ENCODE data around the gene MYO15A.
A peak's percentile ranks its signal among the peaks of the same experiment; 100 is the strongest.

Gene MYO15A

GRCh38 chr17:18179804-18180203, 71.2 kb downstream of the MYO15A start:
- H3K4me3 ChIP-seq (ENCODE audit: low read length), result no peak overlapping the region
- no peak overlapping the region for H3K27ac ChIP-seq (ENCODE audit: low read depth, low read length)
- H3K27me3 ChIP-seq (ENCODE audit: insufficient read depth, low read length), result no peaks in the 10 kb centered on the region
- no peak overlapping the region; the same call in 1 of the 2 replicates for H3K9ac ChIP-seq (ENCODE audit: low read depth, low read length)
- no peaks in the 10 kb centered on the region for H3K9me3 ChIP-seq (ENCODE audit: insufficient read depth, low read depth, low read length)
- H3K4me1 ChIP-seq (ENCODE audit: insufficient read depth, low read length), result peaks cover 4% of the 10 kb centered on the region; the same call in 1 of the 2 replicates
- H3K36me3 ChIP-seq (ENCODE audit: insufficient read depth, low read length), result no peaks in the 10 kb centered on the region
- 94% methylated on average over 7 of the region's 7 CpGs for WGBS

DNA sequence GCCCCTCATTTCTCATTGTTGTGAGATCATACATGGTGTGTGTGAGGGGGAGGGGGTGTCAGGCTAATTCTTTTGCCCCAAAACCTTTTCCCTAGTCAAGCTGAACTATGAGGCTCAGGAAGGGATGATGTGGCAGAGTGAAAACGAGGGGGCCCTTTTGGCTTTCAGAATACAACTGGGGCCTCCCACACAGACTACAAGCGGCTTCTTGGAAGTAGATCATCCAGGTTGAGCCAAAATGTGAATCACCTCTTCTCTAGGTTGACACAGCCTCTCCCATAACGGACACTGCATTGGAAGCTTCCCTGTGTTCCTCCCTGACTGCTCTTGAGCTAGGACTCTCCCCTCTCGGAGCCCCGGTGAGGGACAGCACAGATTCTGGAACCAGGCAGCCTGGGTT, 72.8 kb downstream of the MYO15A start:
- no peak overlapping the region for H3K27ac ChIP-seq (ENCODE audit: low read depth, low read length)
- no peak overlapping the region for H3K9ac ChIP-seq (ENCODE audit: low read depth, low read length)
- H3K4me3 ChIP-seq (ENCODE audit: low read length), result no peak overlapping the region
- H3K36me3 ChIP-seq (ENCODE audit: insufficient read depth, low read length), result peaks cover 6% of the 10 kb centered on the region
- H3K4me1 ChIP-seq (ENCODE audit: insufficient read depth, low read length), result peaks cover 19% of the 10 kb centered on the region
- H3K9me3 ChIP-seq (ENCODE audit: insufficient read depth, low read depth, low read length), result no peaks in the 10 kb centered on the region
- H3K27me3 ChIP-seq (ENCODE audit: insufficient read depth, low read length), result no peaks in the 10 kb centered on the region
- 93% methylated on average over 5 of the region's 5 CpGs for WGBS

GRCh38 chr17:18182110-18182977, 73.8 kb downstream of the MYO15A start:
- Histone ChIP-seq H3K4me3 (ENCODE audit: low read length) (peak overlapping the region; percentile 91), H3K27me3 (ENCODE audit: insufficient read depth, low read length) (no peaks in the 10 kb centered on the region), H3K9ac (ENCODE audit: low read depth, low read length) (peak overlapping the region; percentile 87), H3K9me3 (ENCODE audit: insufficient read depth, low read depth, low read length) (no peaks in the 10 kb centered on the region), H3K36me3 (ENCODE audit: insufficient read depth, low read length) (peaks cover 15% of the 10 kb centered on the region), H3K4me1 (ENCODE audit: insufficient read depth, low read length) (peaks cover 27% of the 10 kb centered on the region), H3K27ac (ENCODE audit: low read depth, low read length) (peak overlapping the region; percentile 98)
- 47% methylated on average over 28 of the region's 28 CpGs for WGBS

GRCh38 chr17:18182978-18183333, 74.4 kb downstream of the MYO15A start:
- peak overlapping the region; percentile 91 for H3K4me3 ChIP-seq (ENCODE audit: low read length)
- no peaks in the 10 kb centered on the region for H3K27me3 ChIP-seq (ENCODE audit: insufficient read depth, low read length)
- peaks cover 21% of the 10 kb centered on the region for H3K36me3 ChIP-seq (ENCODE audit: insufficient read depth, low read length)
- WGBS, result 0% methylated on average over 33 of the region's 33 CpGs
- H3K9me3 ChIP-seq (ENCODE audit: insufficient read depth, low read depth, low read length), result no peaks in the 10 kb centered on the region
- peak overlapping the region; percentile 87 for H3K9ac ChIP-seq (ENCODE audit: low read depth, low read length)
- peak overlapping the region; percentile 98 for H3K27ac ChIP-seq (ENCODE audit: low read depth, low read length)
- H3K4me1 ChIP-seq (ENCODE audit: insufficient read depth, low read length), result peaks cover 31% of the 10 kb centered on the region

GRCh38 chr17:18183334-18184142, 75.0 kb downstream of the MYO15A start, which contains the start of gene ALKBH5:
Gene ALKBH5, plus strand, starts transcription at chr17:18183828. Its CDS starts 416 bp downstream, at chr17:18184244.
- peak within 1 kb of the TSS; percentile 91 for H3K4me3 ChIP-seq (ENCODE audit: low read length)

GRCh38 chr17:18184143-18185031, 75.8 kb downstream of the MYO15A start:
- WGBS, result 2% methylated on average over 92 of the region's 92 CpGs
- Histone ChIP-seq H3K27ac (ENCODE audit: low read depth, low read length) (peak overlapping the region; percentile 98; the same call in 1 of the 2 replicates), H3K36me3 (ENCODE audit: insufficient read depth, low read length) (peaks cover 30% of the 10 kb centered on the region), H3K9ac (ENCODE audit: low read depth, low read length) (peak overlapping the region; percentile 87), H3K4me1 (ENCODE audit: insufficient read depth, low read length) (peaks cover 31% of the 10 kb centered on the region), H3K27me3 (ENCODE audit: insufficient read depth, low read length) (no peaks in the 10 kb centered on the region), H3K9me3 (ENCODE audit: insufficient read depth, low read depth, low read length) (no peaks in the 10 kb centered on the region), H3K4me3 (ENCODE audit: low read length) (peak overlapping the region; percentile 91)

More at GRCh38 chr17:18183334-18184142, 75.0 kb downstream of the MYO15A start, which contains the start of gene ALKBH5:
- peaks cover 27% of the 10 kb centered on the region for H3K36me3 ChIP-seq (ENCODE audit: insufficient read depth, low read length)
- peak within 1 kb of the TSS; percentile 87 for H3K9ac ChIP-seq (ENCODE audit: low read depth, low read length)
- H3K27ac ChIP-seq (ENCODE audit: low read depth, low read length), result peak within 1 kb of the TSS; percentile 98
- H3K4me1 ChIP-seq (ENCODE audit: insufficient read depth, low read length), result peaks cover 31% of the 10 kb centered on the region
- H3K27me3 ChIP-seq (ENCODE audit: insufficient read depth, low read length), result no peaks in the 10 kb centered on the region
- WGBS, result under 1% methylated on average over 98 of the region's 98 CpGs
- H3K9me3 ChIP-seq (ENCODE audit: insufficient read depth, low read depth, low read length), result no peaks in the 10 kb centered on the region

DNA sequence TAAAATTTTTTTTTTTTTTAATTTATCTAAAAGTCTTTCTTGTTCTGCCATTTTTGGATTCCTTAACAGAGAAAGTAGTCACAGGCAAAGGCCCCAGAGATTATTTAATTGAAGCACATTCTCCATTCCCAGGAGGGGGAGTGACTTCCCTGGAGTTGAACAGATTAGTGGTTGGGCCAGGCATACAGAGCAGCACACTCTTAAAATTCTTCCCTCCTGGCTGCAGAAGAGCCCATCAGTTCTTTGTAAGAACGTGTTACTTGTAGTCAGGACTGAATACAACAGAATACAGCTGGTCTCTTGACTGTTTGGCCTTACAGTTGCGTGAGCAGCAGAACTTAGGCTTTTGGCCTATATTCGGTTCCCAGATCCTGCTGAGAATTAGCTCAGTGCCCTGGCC, 76.8 kb downstream of the MYO15A start:
- Histone ChIP-seq H3K27me3 (ENCODE audit: insufficient read depth, low read length) (no peaks in the 10 kb centered on the region), H3K4me3 (ENCODE audit: low read length) (peak overlapping the region; percentile 91), H3K36me3 (ENCODE audit: insufficient read depth, low read length) (peaks cover 30% of the 10 kb centered on the region), H3K9ac (ENCODE audit: low read depth, low read length) (0 out of 2 replicates have a peak overlapping the region, but pooled peaks have one; percentile 87), H3K4me1 (ENCODE audit: insufficient read depth, low read length) (peaks cover 31% of the 10 kb centered on the region), H3K27ac (ENCODE audit: low read depth, low read length) (no peak overlapping the region), H3K9me3 (ENCODE audit: insufficient read depth, low read depth, low read length) (no peaks in the 10 kb centered on the region)
- 44% methylated on average over 3 of the region's 3 CpGs for WGBS

GRCh38 chr17:18185832-18186626, 77.5 kb downstream of the MYO15A start:
- Histone ChIP-seq H3K27ac (ENCODE audit: low read depth, low read length) (no peak overlapping the region), H3K4me1 (ENCODE audit: insufficient read depth, low read length) (peaks cover 31% of the 10 kb centered on the region), H3K36me3 (ENCODE audit: insufficient read depth, low read length) (peaks cover 30% of the 10 kb centered on the region), H3K27me3 (ENCODE audit: insufficient read depth, low read length) (no peaks in the 10 kb centered on the region), H3K4me3 (ENCODE audit: low read length) (peak overlapping the region; percentile 91), H3K9me3 (ENCODE audit: insufficient read depth, low read depth, low read length) (no peaks in the 10 kb centered on the region), H3K9ac (ENCODE audit: low read depth, low read length) (peak overlapping the region; percentile 4; the same call in 1 of the 2 replicates)
- 83% methylated on average over 9 of the region's 10 CpGs for WGBS

- no peak overlapping the region for H3K27ac ChIP-seq (ENCODE audit: low read depth, low read length)
- peaks cover 30% of the 10 kb centered on the region for H3K36me3 ChIP-seq (ENCODE audit: insufficient read depth, low read length)
- H3K4me1 ChIP-seq (ENCODE audit: insufficient read depth, low read length), result peaks cover 31% of the 10 kb centered on the region
- H3K9ac ChIP-seq (ENCODE audit: low read depth, low read length), result 0 out of 2 replicates have a peak overlapping the region, but pooled peaks have one; percentile 4
- H3K9me3 ChIP-seq (ENCODE audit: insufficient read depth, low read depth, low read length), result no peaks in the 10 kb centered on the region
- H3K27me3 ChIP-seq (ENCODE audit: insufficient read depth, low read length), result no peaks in the 10 kb centered on the region
- WGBS, result 86% methylated on average over 1 of the region's 1 CpG
- H3K4me3 ChIP-seq (ENCODE audit: low read length), result peak overlapping the region; percentile 91
Measured at GRCh38 chr17:18186627-18186982, 78.0 kb downstream of the MYO15A start.

DNA sequence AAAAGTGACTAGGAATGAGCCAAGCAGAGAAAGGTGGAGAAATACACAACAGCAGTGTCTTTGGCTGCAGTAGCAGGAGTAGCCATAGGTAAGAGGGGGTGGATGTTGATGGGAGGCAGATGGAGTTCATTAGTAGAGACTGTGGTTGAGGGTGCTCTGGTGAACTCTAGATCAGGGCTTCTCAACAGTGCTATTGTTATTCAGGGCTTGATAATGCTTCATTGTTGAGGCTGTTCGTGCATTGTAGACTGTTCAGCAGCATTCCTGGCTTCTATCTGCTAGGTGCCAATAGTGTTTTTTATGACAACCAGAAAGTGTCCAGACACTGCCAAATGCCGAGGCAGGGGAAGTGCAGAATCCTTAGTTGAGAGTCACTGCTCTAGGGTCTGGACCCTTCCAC, 78.7 kb downstream of the MYO15A start:
- Histone ChIP-seq H3K36me3 (ENCODE audit: insufficient read depth, low read length) (peaks cover 31% of the 10 kb centered on the region), H3K27me3 (ENCODE audit: insufficient read depth, low read length) (no peaks in the 10 kb centered on the region), H3K9ac (ENCODE audit: low read depth, low read length) (no peak overlapping the region), H3K27ac (ENCODE audit: low read depth, low read length) (no peak overlapping the region), H3K4me1 (ENCODE audit: insufficient read depth, low read length) (peaks cover 28% of the 10 kb centered on the region), H3K4me3 (ENCODE audit: low read length) (peak overlapping the region; percentile 91), H3K9me3 (ENCODE audit: insufficient read depth, low read depth, low read length) (no peaks in the 10 kb centered on the region)
- 81% methylated on average over 2 of the region's 2 CpGs for WGBS

Measured in HUES64 (cell line).